B cell (primary cell): ENCODE results near the gene BIK.

Experiments used
- EZH2 ChIP-seq: IDR thresholded peaks from 2 replicates; pipeline ENCODE4 v1.6.1; 2012; ENCODE audit warnings: borderline replicate concordance, low read depth, mild to moderate bottlenecking, moderate library complexity, low read length; ENCODE audit not compliant: insufficient read depth, poor library complexity, severe bottlenecking
- TF ChIP-seq, protein P1 (sequence below): fragments of 200-600 bp; IDR thresholded peaks from one replicate; pipeline ENCODE4 v1.8.0; 2022; ENCODE audit warnings: antibody characterized with exemption, mild to moderate bottlenecking

DNA sequence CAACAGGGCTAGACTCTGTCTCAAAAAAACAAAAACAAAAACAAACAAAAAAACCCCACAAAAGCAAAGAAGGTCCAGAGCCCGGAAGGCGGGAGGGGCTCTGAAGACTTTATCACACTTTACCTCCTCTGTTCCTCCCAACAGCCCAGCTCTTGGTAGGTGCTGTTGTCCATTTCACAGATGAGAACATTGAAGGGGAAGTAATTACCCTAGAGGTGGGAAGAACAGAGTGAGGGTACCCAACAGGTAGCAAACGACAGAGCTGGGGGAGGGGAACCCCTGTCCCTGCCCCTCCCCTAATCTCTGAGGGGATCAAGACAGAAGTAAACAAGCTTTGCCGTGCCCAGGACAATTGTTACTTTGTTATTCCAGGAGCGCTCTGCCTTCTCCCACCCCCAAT is 1.0 kb upstream of the BIK start:
- TF ChIP-seq, protein P1, sequence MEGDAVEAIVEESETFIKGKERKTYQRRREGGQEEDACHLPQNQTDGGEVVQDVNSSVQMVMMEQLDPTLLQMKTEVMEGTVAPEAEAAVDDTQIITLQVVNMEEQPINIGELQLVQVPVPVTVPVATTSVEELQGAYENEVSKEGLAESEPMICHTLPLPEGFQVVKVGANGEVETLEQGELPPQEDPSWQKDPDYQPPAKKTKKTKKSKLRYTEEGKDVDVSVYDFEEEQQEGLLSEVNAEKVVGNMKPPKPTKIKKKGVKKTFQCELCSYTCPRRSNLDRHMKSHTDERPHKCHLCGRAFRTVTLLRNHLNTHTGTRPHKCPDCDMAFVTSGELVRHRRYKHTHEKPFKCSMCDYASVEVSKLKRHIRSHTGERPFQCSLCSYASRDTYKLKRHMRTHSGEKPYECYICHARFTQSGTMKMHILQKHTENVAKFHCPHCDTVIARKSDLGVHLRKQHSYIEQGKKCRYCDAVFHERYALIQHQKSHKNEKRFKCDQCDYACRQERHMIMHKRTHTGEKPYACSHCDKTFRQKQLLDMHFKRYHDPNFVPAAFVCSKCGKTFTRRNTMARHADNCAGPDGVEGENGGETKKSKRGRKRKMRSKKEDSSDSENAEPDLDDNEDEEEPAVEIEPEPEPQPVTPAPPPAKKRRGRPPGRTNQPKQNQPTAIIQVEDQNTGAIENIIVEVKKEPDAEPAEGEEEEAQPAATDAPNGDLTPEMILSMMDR, result no peak
- TF ChIP-seq EZH2, result no peak
